Mesodermal cell (in vitro differentiated cells): Measurements from ENCODE around the gene R3HCC1L.

ENCODE experiments used
- H3K27ac ChIP-seq: 2 replicates; pipeline ENCODE4 v1.7.0; 2013; ENCODE audit warnings: mild to moderate bottlenecking, low read depth, low read length, moderate library complexity; ENCODE audit not compliant: severe bottlenecking
- H3K36me3 ChIP-seq: 2 replicates; pipeline ENCODE4 v1.7.1; 2013; ENCODE audit warnings: mild to moderate bottlenecking, low read length, moderate library complexity; ENCODE audit not compliant: control insufficient read depth, insufficient read depth
- H3K4me1 ChIP-seq: one replicate; pipeline ENCODE4 v1.7.1; 2013; ENCODE audit warnings: mild to moderate bottlenecking, low read length; ENCODE audit not compliant: insufficient read depth, control insufficient read depth, poor library complexity, severe bottlenecking
- H3K4me3 ChIP-seq: 2 replicates; pipeline ENCODE4 v1.7.0; 2013; ENCODE audit warnings: low read length, control low read depth, mild to moderate bottlenecking; ENCODE audit not compliant: insufficient read depth, poor library complexity, severe bottlenecking; ENCODE audit errors: extremely low read depth
- H3K9me3 ChIP-seq: 2 replicates; pipeline ENCODE4 v1.7.1; 2013; ENCODE audit warnings: mild to moderate bottlenecking, low read length, moderate library complexity; ENCODE audit not compliant: control insufficient read depth
- WGBS, 2 experiments: methylation state at CpG; one replicate each; pipeline ENCODE4 v1.1.5; 2013; ENCODE audit warnings: missing lambda C conversion rate in 2 of 2; ENCODE audit not compliant: insufficient coverage in 2 of 2; 5-methylcytosine and 5-hydroxymethylcytosine counted together

Gene R3HCC1L

DNA sequence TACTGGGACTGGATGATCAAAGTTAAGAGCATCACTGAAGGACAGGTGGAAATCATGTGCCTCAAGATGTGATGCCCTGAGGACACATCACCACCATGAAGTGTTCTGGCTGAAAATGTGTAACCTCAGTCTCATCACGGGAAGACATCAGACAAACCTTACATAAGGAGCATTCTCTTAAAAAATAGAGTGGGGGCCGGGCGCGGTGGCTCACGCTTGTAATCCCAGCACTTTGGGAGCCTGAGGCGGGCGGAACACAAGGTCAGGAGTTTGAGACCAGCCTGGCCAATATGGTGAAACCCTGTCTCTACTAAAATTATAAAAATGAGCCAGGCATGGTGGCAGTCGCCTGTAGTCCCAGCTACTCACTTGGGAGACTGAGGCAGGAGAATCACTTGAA is 67.9 kb downstream of the R3HCC1L start:
- Histone ChIP-seq H3K36me3 (no peaks in the 10 kb centered on the region), H3K27ac (no peak overlapping the region), H3K4me1 (no peaks in the 10 kb centered on the region), H3K9me3 (no peaks in the 10 kb centered on the region), H3K4me3 (no peak overlapping the region)
- 99 to 100% methylated on average over 4 to 8 of the region's 8 CpGs for WGBS, 2 experiments

DNA sequence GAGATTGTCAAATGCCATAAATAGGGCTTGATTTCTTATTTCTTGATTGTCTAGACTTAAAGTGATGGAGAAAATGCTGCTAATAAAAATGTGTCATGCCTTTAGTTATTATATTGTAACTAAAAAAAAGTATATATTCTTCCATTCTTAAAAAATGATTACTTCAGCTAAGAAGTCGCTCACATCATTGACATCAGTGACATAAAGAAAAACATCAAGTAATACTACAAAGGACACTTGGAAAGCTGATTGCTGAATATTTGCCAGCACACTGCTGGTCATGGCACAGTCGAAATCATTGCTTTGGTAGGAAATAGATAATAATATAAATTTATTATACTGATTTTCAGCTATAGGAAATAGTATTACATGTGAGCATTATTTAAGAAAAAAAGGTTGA is 70.9 kb downstream of the R3HCC1L start:
- H3K27ac ChIP-seq = no peak overlapping the region
- peaks cover 19% of the 10 kb centered on the region for H3K36me3 ChIP-seq
- no peaks in the 10 kb centered on the region for H3K4me1 ChIP-seq
- H3K4me3 ChIP-seq = no peak overlapping the region
- WGBS, 2 experiments = no CpG with 5 or more reads among the region's 2 CpGs
- H3K9me3 ChIP-seq = no peaks in the 10 kb centered on the region

DNA sequence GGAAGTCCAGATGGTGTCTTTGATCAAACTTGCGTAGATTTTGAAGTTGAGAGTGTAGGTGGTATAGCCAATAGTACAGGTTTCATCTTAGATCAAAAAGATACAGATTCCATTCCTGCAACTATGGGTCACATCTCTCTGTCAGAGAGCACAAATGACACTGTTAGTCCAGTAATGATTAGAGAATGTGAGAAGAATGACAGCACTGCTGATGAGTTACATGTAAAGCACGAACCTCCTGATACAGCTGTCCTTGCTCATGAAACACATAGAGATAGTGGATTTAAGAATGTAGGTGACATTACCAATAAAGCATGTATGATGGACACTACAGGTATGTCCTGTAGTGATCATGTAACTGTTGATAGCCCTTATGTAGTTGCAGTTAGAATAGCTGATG is 74.5 kb downstream of the R3HCC1L start:
- Histone ChIP-seq H3K4me3 (no peak overlapping the region), H3K9me3 (no peaks in the 10 kb centered on the region), H3K36me3 (peaks cover 26% of the 10 kb centered on the region), H3K4me1 (no peaks in the 10 kb centered on the region), H3K27ac (no peak overlapping the region)
- 100% methylated on average over 1 of the region's 2 CpGs for WGBS, 2 experiments

DNA sequence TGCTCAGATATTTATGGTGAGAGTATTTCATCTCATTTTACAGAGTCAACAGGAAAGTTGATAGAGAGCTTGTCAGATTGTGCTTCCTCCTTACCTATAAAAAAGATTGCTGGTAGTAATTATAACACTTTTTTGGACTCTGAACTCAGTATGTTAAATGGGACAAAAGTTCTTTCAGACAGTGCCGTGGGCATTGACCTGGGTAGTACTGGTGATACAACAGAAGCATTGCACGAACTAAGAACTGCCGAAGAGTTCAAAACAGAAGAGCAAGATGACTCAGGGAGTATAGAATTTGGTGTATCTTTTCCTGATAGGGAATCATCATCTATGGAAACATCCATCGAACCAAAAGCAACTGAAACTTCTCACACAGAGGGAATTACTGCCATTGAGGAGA is 75.0 kb downstream of the R3HCC1L start:
- H3K9me3 ChIP-seq = no peaks in the 10 kb centered on the region
- no peaks in the 10 kb centered on the region for H3K4me1 ChIP-seq
- WGBS, 2 experiments = 95 to 100% methylated on average over 3 to 4 of the region's 4 CpGs
- no peak overlapping the region for H3K27ac ChIP-seq
- H3K4me3 ChIP-seq = no peak overlapping the region
- peaks cover 26% of the 10 kb centered on the region for H3K36me3 ChIP-seq

DNA sequence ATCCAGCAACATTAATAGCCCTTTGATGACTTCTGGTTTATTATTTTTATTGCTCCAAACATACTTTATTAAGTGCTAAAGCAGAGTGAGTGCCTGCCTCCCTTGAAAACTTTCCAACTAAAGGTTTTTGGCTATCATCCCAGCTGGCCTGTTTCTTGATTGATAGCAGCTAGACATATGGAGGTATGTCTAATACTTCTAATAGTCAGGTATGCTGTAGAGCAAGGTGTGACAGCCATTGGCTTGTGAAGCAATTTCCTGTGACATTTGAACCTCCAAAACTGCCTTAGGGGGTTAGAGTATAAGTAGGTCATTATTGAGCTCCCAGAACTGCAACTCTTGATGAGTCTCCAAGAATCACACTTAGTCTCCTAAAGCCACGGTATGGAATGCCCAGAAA is 77.7 kb downstream of the R3HCC1L start:
- no peak overlapping the region for H3K27ac ChIP-seq

DNA sequence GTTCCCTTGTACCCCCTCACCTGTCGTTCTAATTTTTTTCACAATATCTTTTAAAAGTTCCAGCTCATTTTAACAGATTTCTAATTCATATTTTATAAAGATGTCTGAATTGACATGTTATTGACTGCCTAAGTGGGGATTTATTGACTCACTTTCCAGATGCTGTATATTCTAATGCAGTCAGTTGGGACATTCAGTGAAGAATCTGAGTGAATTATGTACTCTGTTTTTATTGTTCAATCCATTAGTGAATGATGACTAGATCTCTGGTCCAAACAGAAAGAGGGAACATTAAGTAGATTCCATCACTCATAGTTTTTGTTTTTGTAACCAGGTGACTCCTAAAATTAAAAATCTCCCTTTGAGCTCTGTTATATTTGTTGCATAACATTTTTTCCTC is 79.3 kb downstream of the R3HCC1L start:
- Histone ChIP-seq H3K4me3 (no peak overlapping the region), H3K4me1 (no peaks in the 10 kb centered on the region), H3K36me3 (peaks cover 26% of the 10 kb centered on the region), H3K27ac (no peak overlapping the region), H3K9me3 (no peaks in the 10 kb centered on the region)
- WGBS, 2 experiments = no CpG with 5 or more reads among the region's 1 CpG

More for the DNA sequence above, 77.7 kb downstream of the R3HCC1L start:
- Histone ChIP-seq H3K4me1 (no peaks in the 10 kb centered on the region), H3K4me3 (no peak overlapping the region), H3K9me3 (no peaks in the 10 kb centered on the region), H3K36me3 (peaks cover 34% of the 10 kb centered on the region)
- WGBS, 2 experiments = no CpG with 5 or more reads among the region's 1 CpG

DNA sequence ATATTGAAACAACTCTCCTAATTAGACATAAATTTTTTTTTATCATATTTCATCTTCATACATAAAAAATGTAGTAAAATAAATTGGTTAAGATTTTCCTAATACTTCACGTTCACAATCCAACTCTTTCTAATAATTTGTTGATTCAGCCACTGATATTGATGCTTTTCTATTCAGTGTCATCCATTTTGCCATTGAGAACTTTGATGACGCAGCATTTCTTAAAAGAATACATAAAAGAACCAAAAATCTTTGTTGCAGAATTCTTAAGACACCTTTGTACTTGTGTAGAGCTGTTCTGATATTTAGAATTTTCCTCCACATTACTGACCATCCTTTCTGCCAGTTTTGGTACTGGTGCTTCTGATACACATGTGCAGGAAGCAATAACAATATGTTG is 80.9 kb downstream of the R3HCC1L start:
- no peak overlapping the region for H3K4me3 ChIP-seq
- no peak overlapping the region for H3K27ac ChIP-seq
- no CpG with 5 or more reads among the region's 2 CpGs for WGBS, 2 experiments
- H3K4me1 ChIP-seq = no peaks in the 10 kb centered on the region
- H3K36me3 ChIP-seq = peaks cover 15% of the 10 kb centered on the region
- no peaks in the 10 kb centered on the region for H3K9me3 ChIP-seq

DNA sequence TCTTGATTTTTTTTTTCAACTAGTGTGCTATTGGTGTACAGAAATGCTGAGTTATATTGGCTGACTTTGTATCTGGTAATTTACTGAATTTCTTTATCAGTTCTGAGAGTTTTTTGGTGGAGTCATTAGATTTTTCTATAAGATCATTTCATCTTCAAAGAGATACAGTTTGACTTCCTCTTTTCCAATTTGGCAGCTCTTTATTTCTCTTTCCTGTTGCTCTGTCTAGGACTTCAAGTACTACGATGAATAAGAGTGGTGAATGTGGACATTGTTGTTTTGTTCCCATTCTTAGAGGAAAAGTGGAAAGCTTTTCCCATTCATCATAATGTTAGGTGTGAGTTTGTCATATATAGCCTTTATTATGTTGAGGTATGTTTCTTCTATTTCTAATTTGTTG is 83.3 kb downstream of the R3HCC1L start:
- peaks cover 7% of the 10 kb centered on the region for H3K36me3 ChIP-seq
- no peaks in the 10 kb centered on the region for H3K4me1 ChIP-seq
- WGBS, 2 experiments = no CpG with 5 or more reads among the region's 1 CpG
- H3K4me3 ChIP-seq = no peak overlapping the region
- no peaks in the 10 kb centered on the region for H3K9me3 ChIP-seq
- H3K27ac ChIP-seq = no peak overlapping the region

DNA sequence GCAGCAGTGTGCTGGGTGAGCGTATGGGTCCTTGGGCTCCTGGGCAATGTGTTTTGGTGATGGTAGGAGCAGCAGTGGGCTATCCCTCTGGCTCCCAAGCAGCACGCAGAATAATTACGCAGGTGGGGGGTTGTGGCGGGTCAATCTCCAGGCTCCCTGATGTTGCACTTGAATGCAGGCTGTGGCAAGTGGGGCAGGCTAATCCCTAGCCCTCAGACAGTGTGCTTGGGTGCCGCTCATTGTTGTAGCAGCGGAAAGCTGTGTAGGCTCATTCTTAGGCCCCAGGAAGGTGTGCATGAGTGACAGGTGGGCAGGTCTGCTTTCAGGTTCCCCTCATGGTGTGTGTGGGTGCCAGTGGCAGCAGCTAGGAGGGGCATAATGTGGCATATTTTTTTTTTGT is 89.4 kb downstream of the R3HCC1L start:
- peaks cover 6% of the 10 kb centered on the region for H3K36me3 ChIP-seq
- peaks cover 9% of the 10 kb centered on the region for H3K9me3 ChIP-seq
- H3K27ac ChIP-seq = no peak overlapping the region
- 84 to 88% methylated on average over 4 of the region's 6 CpGs for WGBS, 2 experiments
- no peak overlapping the region for H3K4me3 ChIP-seq
- no peaks in the 10 kb centered on the region for H3K4me1 ChIP-seq

DNA sequence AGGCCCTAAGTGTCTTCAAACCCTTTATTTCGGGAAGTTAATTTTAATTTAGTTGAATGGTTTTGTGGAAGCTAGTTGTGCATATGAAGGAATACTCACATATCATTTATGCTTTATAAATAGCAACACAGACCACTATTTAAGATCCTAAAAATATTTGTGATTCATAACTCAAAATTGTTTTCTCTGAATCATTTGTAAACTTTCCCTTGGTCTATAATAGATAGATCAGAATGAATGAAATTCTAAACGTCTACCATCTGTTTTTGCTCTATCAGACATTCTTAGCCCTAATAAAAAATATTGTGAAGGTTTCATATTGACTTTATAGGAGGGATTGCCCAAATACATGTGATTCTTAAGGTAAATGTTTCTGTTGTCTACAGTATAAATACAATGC is 90.1 kb downstream of the R3HCC1L start:
- Histone ChIP-seq H3K9me3 (peaks cover 9% of the 10 kb centered on the region), H3K4me3 (no peak overlapping the region), H3K27ac (no peak overlapping the region), H3K4me1 (no peaks in the 10 kb centered on the region), H3K36me3 (peaks cover 6% of the 10 kb centered on the region)
- no CpG with 5 or more reads among the region's 2 CpGs for WGBS, 2 experiments

DNA sequence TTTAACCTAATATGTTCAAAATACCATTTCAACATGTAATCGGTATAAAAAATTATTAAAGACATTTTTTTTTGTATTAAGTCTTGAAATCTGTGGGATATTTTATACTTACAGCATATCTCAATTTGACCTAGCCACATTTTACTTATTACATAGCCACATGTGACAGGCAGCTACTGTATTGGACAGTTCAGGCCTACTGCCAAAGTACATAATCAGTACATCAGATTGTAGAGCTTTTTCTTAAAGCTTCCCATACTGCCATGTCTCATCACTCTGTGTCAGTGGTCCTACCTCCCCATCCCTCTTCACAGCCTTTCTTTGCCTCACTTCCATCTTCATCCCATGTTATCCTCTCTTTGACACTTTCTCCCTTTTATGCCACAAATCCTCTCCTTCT is 90.5 kb downstream of the R3HCC1L start:
- H3K9me3 ChIP-seq = peaks cover 9% of the 10 kb centered on the region
- no peak overlapping the region for H3K4me3 ChIP-seq
- WGBS, 2 experiments = no CpG with 5 or more reads among the region's 1 CpG
- no peak overlapping the region for H3K27ac ChIP-seq
- peaks cover 6% of the 10 kb centered on the region for H3K36me3 ChIP-seq
- H3K4me1 ChIP-seq = no peaks in the 10 kb centered on the region
